ENCODE results near the gene DSCAML1.

DSCAML1 gene

DNA sequence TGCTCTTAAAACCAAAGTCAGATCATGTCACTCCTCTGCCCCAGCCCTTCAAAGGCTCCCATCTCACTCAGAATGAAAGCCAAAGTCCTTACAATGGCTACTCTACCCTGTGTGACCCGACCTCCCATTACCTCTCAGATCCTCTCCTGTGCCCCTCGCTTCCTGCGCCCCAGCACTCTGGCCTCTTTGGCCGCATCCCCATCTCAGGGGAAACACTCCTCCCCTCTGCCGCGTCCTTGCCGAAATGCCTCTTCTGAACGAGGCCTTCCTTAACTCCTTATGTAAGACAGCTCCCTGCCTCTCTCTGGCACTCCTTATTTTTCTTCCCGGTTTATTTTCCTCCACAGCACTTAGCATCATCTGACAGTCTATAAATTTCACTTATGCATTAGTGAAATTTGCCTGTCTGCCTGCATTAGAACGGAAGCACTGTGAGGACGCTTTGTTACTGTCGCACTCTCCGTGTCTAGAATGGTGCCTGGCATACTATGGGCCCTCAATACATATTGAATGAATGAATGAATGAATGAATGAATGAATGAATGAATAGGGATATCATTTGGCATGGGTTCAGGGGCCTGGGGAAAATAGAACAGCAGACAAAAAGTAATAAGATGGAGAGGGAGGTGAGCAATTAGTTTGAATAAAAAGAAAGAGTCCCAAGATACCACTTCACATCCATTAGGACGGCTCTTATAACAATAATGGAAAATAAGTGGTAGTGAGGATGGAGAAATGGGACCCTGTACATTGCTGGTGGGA is 331.6 kb downstream of the DSCAML1 start:
- no peak for ATAC-seq
- TF ChIP-seq ZFP3 (CRISPR knock-in tag; IDR thresholded peaks at IDR 0.05): no peak
- TF ChIP-seq TCF4 (CRISPR knock-in tag; IDR thresholded peaks at IDR 0.05; ENCODE audit: borderline replicate concordance): no peak
- TF ChIP-seq PPARA (CRISPR knock-in tag; IDR thresholded peaks at IDR 0.05; ENCODE audit: borderline replicate concordance): no peak
- TF ChIP-seq, protein P1, sequence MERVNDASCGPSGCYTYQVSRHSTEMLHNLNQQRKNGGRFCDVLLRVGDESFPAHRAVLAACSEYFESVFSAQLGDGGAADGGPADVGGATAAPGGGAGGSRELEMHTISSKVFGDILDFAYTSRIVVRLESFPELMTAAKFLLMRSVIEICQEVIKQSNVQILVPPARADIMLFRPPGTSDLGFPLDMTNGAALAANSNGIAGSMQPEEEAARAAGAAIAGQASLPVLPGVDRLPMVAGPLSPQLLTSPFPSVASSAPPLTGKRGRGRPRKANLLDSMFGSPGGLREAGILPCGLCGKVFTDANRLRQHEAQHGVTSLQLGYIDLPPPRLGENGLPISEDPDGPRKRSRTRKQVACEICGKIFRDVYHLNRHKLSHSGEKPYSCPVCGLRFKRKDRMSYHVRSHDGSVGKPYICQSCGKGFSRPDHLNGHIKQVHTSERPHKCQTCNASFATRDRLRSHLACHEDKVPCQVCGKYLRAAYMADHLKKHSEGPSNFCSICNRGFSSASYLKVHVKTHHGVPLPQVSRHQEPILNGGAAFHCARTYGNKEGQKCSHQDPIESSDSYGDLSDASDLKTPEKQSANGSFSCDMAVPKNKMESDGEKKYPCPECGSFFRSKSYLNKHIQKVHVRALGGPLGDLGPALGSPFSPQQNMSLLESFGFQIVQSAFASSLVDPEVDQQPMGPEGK (CRISPR knock-in tag; IDR thresholded peaks at IDR 0.05; ENCODE audit: borderline replicate concordance): no peak
- no peak for TF ChIP-seq RARB (CRISPR knock-in tag; IDR thresholded peaks at IDR 0.05)
- no peak for TF ChIP-seq ISL1 (CRISPR knock-in tag; IDR thresholded peaks at IDR 0.05)
- no peak for TF ChIP-seq GLIS3 (CRISPR knock-in tag; IDR thresholded peaks at IDR 0.05)
- no peak for TF ChIP-seq ZC3H10 (CRISPR knock-in tag; IDR thresholded peaks at IDR 0.05)
- TF ChIP-seq ESRRG (CRISPR knock-in tag; IDR thresholded peaks at IDR 0.05): no peak
- TF ChIP-seq ARNTL (CRISPR knock-in tag; IDR thresholded peaks at IDR 0.05; ENCODE audit: borderline replicate concordance, low read depth): no peak
- no peak for TF ChIP-seq CSDC2 (CRISPR knock-in tag; IDR thresholded peaks at IDR 0.05)

DNA sequence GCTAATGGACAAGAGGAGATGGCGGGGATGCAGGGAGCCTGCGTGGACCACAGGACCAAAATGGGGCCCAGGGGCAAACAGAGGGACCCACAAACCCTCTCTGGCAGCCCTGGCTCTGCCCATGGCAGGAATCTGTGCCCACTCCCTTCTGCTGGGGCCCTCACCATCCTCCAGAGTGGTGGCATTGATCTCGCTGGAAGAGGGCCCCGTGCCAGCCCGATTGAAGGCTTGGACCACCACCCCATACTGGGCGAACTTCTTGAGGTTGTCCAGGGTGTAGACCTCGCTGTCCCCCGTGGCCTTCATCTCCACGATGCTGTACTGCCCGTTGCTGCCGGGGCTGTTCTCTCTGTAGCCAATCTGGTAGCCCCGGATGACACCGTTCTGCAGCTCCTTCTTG is 332.2 kb downstream of the DSCAML1 start:
- TF ChIP-seq, protein P1 (CRISPR knock-in tag; IDR thresholded peaks at IDR 0.05; ENCODE audit: borderline replicate concordance): no peak
- TF ChIP-seq ESRRG (CRISPR knock-in tag; IDR thresholded peaks at IDR 0.05): no peak
- ATAC-seq: no peak

DNA sequence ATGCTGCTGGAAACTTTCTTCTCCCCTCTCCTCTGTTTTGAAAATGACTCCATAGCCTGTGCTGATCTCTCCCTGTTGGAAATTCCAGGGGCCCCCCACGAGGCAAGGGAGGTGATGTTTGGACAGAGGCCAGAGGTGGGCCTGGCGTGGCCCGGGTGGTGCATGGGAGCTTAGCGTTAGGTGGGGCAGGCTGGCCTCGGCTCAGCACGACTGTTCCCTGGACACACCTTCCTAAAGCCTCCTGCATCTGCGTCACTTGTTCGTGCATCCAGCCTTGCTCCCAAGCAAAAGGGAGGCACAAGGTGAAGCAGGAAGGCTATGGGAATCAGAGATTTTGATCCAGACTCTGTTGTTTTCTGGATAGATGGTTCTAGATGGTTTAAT is 334.2 kb downstream of the DSCAML1 start:
- TF ChIP-seq, protein P2, sequence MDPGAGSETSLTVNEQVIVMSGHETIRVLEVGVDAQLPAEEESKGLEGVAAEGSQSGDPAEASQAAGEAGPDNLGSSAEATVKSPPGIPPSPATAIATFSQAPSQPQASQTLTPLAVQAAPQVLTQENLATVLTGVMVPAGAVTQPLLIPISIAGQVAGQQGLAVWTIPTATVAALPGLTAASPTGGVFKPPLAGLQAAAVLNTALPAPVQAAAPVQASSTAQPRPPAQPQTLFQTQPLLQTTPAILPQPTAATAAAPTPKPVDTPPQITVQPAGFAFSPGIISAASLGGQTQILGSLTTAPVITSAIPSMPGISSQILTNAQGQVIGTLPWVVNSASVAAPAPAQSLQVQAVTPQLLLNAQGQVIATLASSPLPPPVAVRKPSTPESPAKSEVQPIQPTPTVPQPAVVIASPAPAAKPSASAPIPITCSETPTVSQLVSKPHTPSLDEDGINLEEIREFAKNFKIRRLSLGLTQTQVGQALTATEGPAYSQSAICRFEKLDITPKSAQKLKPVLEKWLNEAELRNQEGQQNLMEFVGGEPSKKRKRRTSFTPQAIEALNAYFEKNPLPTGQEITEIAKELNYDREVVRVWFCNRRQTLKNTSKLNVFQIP (CRISPR knock-in tag; IDR thresholded peaks at IDR 0.05; ENCODE audit: borderline replicate concordance, low read depth): no peak
- TF ChIP-seq BACH2 (CRISPR knock-in tag; IDR thresholded peaks at IDR 0.05; ENCODE audit: borderline replicate concordance) (no peak), ZC3H10 (CRISPR knock-in tag; IDR thresholded peaks at IDR 0.05) (no peak), CSDC2 (CRISPR knock-in tag; IDR thresholded peaks at IDR 0.05) (no peak), RARB (CRISPR knock-in tag; IDR thresholded peaks at IDR 0.05) (no peak), ISL1 (CRISPR knock-in tag; IDR thresholded peaks at IDR 0.05) (no peak), ZNF8 (CRISPR knock-in tag; IDR thresholded peaks at IDR 0.05) (no peak), GLIS3 (CRISPR knock-in tag; IDR thresholded peaks at IDR 0.05) (no peak), SNAI2 (CRISPR knock-in tag; IDR thresholded peaks at IDR 0.05) (no peak), PPARA (CRISPR knock-in tag; IDR thresholded peaks at IDR 0.05; ENCODE audit: borderline replicate concordance) (no peak)
- TF ChIP-seq, protein P3, sequence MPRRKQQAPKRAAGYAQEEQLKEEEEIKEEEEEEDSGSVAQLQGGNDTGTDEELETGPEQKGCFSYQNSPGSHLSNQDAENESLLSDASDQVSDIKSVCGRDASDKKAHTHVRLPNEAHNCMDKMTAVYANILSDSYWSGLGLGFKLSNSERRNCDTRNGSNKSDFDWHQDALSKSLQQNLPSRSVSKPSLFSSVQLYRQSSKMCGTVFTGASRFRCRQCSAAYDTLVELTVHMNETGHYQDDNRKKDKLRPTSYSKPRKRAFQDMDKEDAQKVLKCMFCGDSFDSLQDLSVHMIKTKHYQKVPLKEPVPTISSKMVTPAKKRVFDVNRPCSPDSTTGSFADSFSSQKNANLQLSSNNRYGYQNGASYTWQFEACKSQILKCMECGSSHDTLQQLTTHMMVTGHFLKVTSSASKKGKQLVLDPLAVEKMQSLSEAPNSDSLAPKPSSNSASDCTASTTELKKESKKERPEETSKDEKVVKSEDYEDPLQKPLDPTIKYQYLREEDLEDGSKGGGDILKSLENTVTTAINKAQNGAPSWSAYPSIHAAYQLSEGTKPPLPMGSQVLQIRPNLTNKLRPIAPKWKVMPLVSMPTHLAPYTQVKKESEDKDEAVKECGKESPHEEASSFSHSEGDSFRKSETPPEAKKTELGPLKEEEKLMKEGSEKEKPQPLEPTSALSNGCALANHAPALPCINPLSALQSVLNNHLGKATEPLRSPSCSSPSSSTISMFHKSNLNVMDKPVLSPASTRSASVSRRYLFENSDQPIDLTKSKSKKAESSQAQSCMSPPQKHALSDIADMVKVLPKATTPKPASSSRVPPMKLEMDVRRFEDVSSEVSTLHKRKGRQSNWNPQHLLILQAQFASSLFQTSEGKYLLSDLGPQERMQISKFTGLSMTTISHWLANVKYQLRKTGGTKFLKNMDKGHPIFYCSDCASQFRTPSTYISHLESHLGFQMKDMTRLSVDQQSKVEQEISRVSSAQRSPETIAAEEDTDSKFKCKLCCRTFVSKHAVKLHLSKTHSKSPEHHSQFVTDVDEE (CRISPR knock-in tag; IDR thresholded peaks at IDR 0.05): no peak
- ATAC-seq: no peak

DNA sequence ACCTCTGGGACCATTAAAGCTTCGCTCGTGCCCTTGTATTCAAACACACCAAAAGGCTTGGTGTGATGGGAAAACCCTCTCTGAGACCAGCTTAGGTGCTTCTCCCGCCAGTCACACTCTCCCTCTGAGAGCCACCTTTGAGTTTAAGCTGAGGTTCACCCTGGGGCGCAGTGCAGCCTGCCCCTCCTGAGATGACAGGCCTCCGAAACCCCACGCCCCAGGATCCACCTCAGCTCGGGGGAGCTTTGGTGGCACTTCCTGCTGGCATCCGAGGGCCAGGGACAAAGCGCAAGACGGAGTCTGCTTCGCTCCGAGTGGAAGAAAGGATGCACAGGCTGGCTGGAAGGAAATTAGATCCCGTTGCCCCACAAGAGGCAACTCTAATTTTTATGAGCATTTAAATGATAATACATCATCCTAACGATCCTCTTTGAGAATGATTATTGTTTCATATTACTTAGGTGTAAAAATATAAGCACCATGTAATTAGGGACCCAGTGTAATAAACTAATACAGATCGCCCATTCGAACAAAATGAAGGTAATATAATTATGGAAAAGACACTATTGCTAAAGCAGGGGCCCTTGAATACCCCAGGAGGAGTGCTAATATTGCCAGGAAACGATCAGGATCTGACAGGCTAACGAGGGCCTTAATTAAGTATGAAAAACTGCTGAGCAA is 334.7 kb downstream of the DSCAML1 start:
- ATAC-seq: no peak
- TF ChIP-seq ZFP30 (CRISPR knock-in tag; IDR thresholded peaks at IDR 0.05) (no peak), CSDC2 (CRISPR knock-in tag; IDR thresholded peaks at IDR 0.05) (no peak), SNAI2 (CRISPR knock-in tag; IDR thresholded peaks at IDR 0.05) (no peak), RARB (CRISPR knock-in tag; IDR thresholded peaks at IDR 0.05) (no peak), OSR1 (CRISPR knock-in tag; IDR thresholded peaks at IDR 0.05) (no peak), ZNF8 (CRISPR knock-in tag; IDR thresholded peaks at IDR 0.05) (no peak), PPARA (CRISPR knock-in tag; IDR thresholded peaks at IDR 0.05; ENCODE audit: borderline replicate concordance) (no peak), ISL1 (CRISPR knock-in tag; IDR thresholded peaks at IDR 0.05) (no peak)
- TF ChIP-seq, protein P1 (CRISPR knock-in tag; IDR thresholded peaks at IDR 0.05; ENCODE audit: borderline replicate concordance): no peak
- TF ChIP-seq, protein P2 (CRISPR knock-in tag; IDR thresholded peaks at IDR 0.05; ENCODE audit: borderline replicate concordance, low read depth): no peak

Measured in SK-N-SH treated with all-trans-retinoic acid at 6 μM for 48 hours (cell line).